Stomach (tissue), 9 donors: ENCODE measurements around the gene VAV3. TPM values are rescaled to one million over a fixed set of nuclear protein-coding genes. Genes with fewer than 3 reads are reported as not detected.

Experiments
- DNase-seq, 2 donors: peaks; one replicate each; pipeline versions ENCODE4 v3.0.0 to v3.0.0-alpha.2; 2013 to 2019
- H3K27ac ChIP-seq, 5 donors: fragments of 200-600 bp in 4 of 5; sonication (generic) in 4 of 5; one replicate each; pipeline ENCODE4 v1.5.1; 2013 to 2019; ENCODE audit warnings: mild to moderate bottlenecking in 1 of 5, moderate library complexity in 1 of 5
- H3K27me3 ChIP-seq, 3 donors: fragments of 200-600 bp; sonication (generic); one replicate each; pipeline ENCODE4 v1.5.1; 2017 to 2019; ENCODE audit warnings: mixed run types in 1 of 3
- H3K36me3 ChIP-seq, 4 donors: fragments of 200-600 bp; sonication (generic); 1 replicate in 3 of 4; 2 replicates in 1 of 4; pipeline ENCODE4 v1.5.1; 2016 to 2019
- H3K4me1 ChIP-seq, 4 donors: fragments of 200-600 bp; sonication (generic); one replicate each; pipeline ENCODE4 v1.5.1; 2016 to 2019
- H3K4me3 ChIP-seq, 4 donors: fragments of 200-600 bp; sonication (generic) in 3 of 4; one replicate each; pipeline ENCODE4 v1.5.1; 2016 to 2019; ENCODE audit warnings: mild to moderate bottlenecking in 1 of 4
- H3K9me3 ChIP-seq, 4 donors: fragments of 200-600 bp; sonication (generic); one replicate each; pipeline ENCODE4 v1.5.1; 2016 to 2019
- CTCF ChIP-seq, 7 experiments: fragments of 450-650 bp in 4 of 7; fragments of 200-600 bp in 3 of 7; sonication (generic) in 3 of 7; IDR thresholded peaks; one replicate each; pipeline ENCODE4 v1.5.1; 2016 to 2019; ENCODE audit warnings: antibody characterized with exemption in 7 of 7, control low read depth in 2 of 7, mild to moderate bottlenecking in 1 of 7
- EP300 ChIP-seq: sonication (generic); formaldehyde crosslinking; IDR thresholded peaks from one replicate; pipeline ENCODE4 v1.6.1; 2017; ENCODE audit warnings: antibody characterized with exemption
- POLR2A ChIP-seq, 4 donors: fragments of 450-650 bp; IDR thresholded peaks; one replicate each; pipeline ENCODE4 v1.6.1; 2016; ENCODE audit warnings: antibody characterized with exemption in 4 of 4, control low read depth in 2 of 4, mild to moderate bottlenecking in 1 of 4, moderate library complexity in 1 of 4
- POLR2AphosphoS5 ChIP-seq, 3 donors: sonication (generic); formaldehyde crosslinking; IDR thresholded peaks; one replicate each; pipeline ENCODE4 v1.6.1; 2016; ENCODE audit warnings: antibody characterized with exemption in 3 of 3
- WGBS, 5 donors: extraction: QIAGEN DNeasy Blood & Tissue Kit in 3 of 5; methylation state at CpG; one replicate each; pipeline versions ENCODE4 v1.1.5 to v1.1.7; 2013 to 2018; 5-methylcytosine and 5-hydroxymethylcytosine counted together
- intact Hi-C: fragments of 100-400 bp; cut with DNase I; formaldehyde crosslinking; loops from one replicate; pipeline ENCODE4 v1.15.1; 2023; ENCODE audit warnings: low total_unique reads
- polyA plus RNA-seq, 3 donors: library from polyadenylated mRNA; stranded (reverse); fragments of 200-250 nt; gene quantifications; one replicate each; pipeline ENCODE4 v1.2.3, GENCODE V29; 2013
- total RNA-seq, 5 donors: library from RNA; depleted of rRNA; stranded (reverse); fragments of >200 nt; gene quantifications; one replicate each; pipeline versions ENCODE4 v1.1.0 to v1.2.3, GENCODE V29; 2014 to 2016
- donor health status: healthy with polysubstance abuse.
- donor health status: Bipolar disorder and iron deficiency.
- donor health status: healthy.

VAV3 gene
- total and polyA plus RNA-seq, 8 donors: 5.7 to 29.3 (median 6.9) TPM

GRCh38 chr1:107549152-107549810, 415.7 kb downstream of the VAV3 start:
- H3K4me1 ChIP-seq: no peaks in the 10 kb centered on the region
- H3K36me3 ChIP-seq: no peaks in the 10 kb centered on the region
- H3K9me3 ChIP-seq: no peaks in the 10 kb centered on the region
- no peaks in the 10 kb centered on the region for H3K27me3 ChIP-seq
- 75 to 86% (median 79%) methylated on average over 3 of the region's 3 CpGs for WGBS, 5 donors
- TF ChIP-seq POLR2A (IDR thresholded peaks at IDR 0.05): no peak
- no peak for TF ChIP-seq POLR2AphosphoS5 (IDR thresholded peaks at IDR 0.05)
- no peak for TF ChIP-seq CTCF (IDR thresholded peaks at IDR 0.05)
- no peak for TF ChIP-seq EP300
- DNase-seq: no peak
- H3K27ac ChIP-seq: no peak overlapping the region
- intact Hi-C loops: no loop called here
- H3K4me3 ChIP-seq: no peak overlapping the region

- Histone ChIP-seq H3K36me3 (no peaks in the 10 kb centered on the region), H3K27ac (no peak overlapping the region), H3K27me3 (no peaks in the 10 kb centered on the region), H3K4me3 (no peak overlapping the region), H3K4me1 (no peaks in the 10 kb centered on the region), H3K9me3 (no peaks in the 10 kb centered on the region)
- TF ChIP-seq POLR2AphosphoS5 (IDR thresholded peaks at IDR 0.05) (no peak), POLR2A (IDR thresholded peaks at IDR 0.05) (no peak), EP300 (no peak), CTCF (IDR thresholded peaks at IDR 0.05) (no peak)
- no peak for DNase-seq
- intact Hi-C loops: no loop called here
- WGBS, 5 donors: 63 to 83% (median 74%) methylated on average over 3 of the region's 3 CpGs
These were observed 416.7 kb downstream of the VAV3 start for GRCh38 chr1:107548276-107548675.

- H3K27me3 ChIP-seq: no peaks in the 10 kb centered on the region
- no peak for TF ChIP-seq CTCF (IDR thresholded peaks at IDR 0.05)
- no peak for TF ChIP-seq POLR2A (IDR thresholded peaks at IDR 0.05)
- TF ChIP-seq POLR2AphosphoS5 (IDR thresholded peaks at IDR 0.05): no peak
- no peak for TF ChIP-seq EP300
- no peaks in the 10 kb centered on the region for H3K36me3 ChIP-seq
- H3K4me1 ChIP-seq: no peaks in the 10 kb centered on the region
- intact Hi-C loops: no loop called here
- no peak for DNase-seq
- no peak overlapping the region for H3K27ac ChIP-seq
- 85 to 94% (median 93%) methylated on average over 4 of the region's 4 CpGs for WGBS, 5 donors
- H3K9me3 ChIP-seq: no peaks in the 10 kb centered on the region
- no peak overlapping the region for H3K4me3 ChIP-seq
These were observed 417.4 kb downstream of the VAV3 start for GRCh38 chr1:107547363-107548155.

- Histone ChIP-seq H3K4me1 (no peaks in the 10 kb centered on the region), H3K4me3 (no peak overlapping the region), H3K36me3 (no peaks in the 10 kb centered on the region), H3K9me3 (no peaks in the 10 kb centered on the region), H3K27ac (no peak overlapping the region), H3K27me3 (no peaks in the 10 kb centered on the region)
- no peak for DNase-seq
- 83 to 92% (median 84%) methylated on average over 4 of the region's 4 CpGs for WGBS, 5 donors
- intact Hi-C loops: no loop called here
- TF ChIP-seq POLR2AphosphoS5 (IDR thresholded peaks at IDR 0.05): no peak
- no peak for TF ChIP-seq POLR2A (IDR thresholded peaks at IDR 0.05)
- TF ChIP-seq EP300: no peak
- TF ChIP-seq CTCF (IDR thresholded peaks at IDR 0.05): no peak
These were observed 418.4 kb downstream of the VAV3 start for GRCh38 chr1:107546576-107546975.
